Endothelial cell (in vitro differentiated cells): ENCODE data around the gene GLT8D2. TPM values are rescaled to one million over a fixed set of nuclear protein-coding genes. Genes with fewer than 3 reads are reported as not detected.

Source experiments
- DNase-seq: peaks from one replicate; pipeline ENCODE4 v3.0.0; 2021; ENCODE audit warnings: low spot score
- H3K27ac Mint-ChIP-seq: one replicate; pipeline ENCODE4 v1.8.0; 2021; ENCODE audit warnings: mixed read lengths, inconsistent platforms; ENCODE audit not compliant: unreplicated experiment
- H3K27me3 Mint-ChIP-seq: one replicate; pipeline ENCODE4 v1.8.0; 2021; ENCODE audit warnings: mild to moderate bottlenecking, moderate library complexity, mixed read lengths, inconsistent platforms; ENCODE audit not compliant: unreplicated experiment
- H3K36me3 Mint-ChIP-seq: one replicate; pipeline ENCODE4 v1.8.0; 2021; ENCODE audit warnings: mild to moderate bottlenecking, low read depth, mixed read lengths, inconsistent platforms; ENCODE audit not compliant: unreplicated experiment
- H3K4me1 Mint-ChIP-seq: one replicate; pipeline ENCODE4 v1.8.0; 2021; ENCODE audit warnings: mild to moderate bottlenecking, mixed read lengths, inconsistent platforms; ENCODE audit not compliant: unreplicated experiment
- H3K4me3 Mint-ChIP-seq: one replicate; pipeline ENCODE4 v1.8.0; 2021; ENCODE audit warnings: mild to moderate bottlenecking, mixed read lengths, inconsistent platforms; ENCODE audit not compliant: unreplicated experiment
- H3K9me3 Mint-ChIP-seq: one replicate; pipeline ENCODE4 v1.8.0; 2021; ENCODE audit warnings: mixed read lengths, inconsistent platforms; ENCODE audit not compliant: unreplicated experiment
- total RNA-seq: library from RNA; stranded (reverse); fragmentation: NEBNext Ultra II Directional; extraction: Animal tissue kit (Norgen Biotek cat#: 25700); gene quantifications from one replicate; pipeline ENCODE4 v1.2.1, GENCODE V29; 2021; ENCODE audit not compliant: unreplicated experiment
- TF ChIP-seq, protein P1 (sequence below): fragments of 200-600 bp; sonication (generic); IDR thresholded peaks from one replicate; pipeline ENCODE4 v1.5.0; 2021; ENCODE audit warnings: antibody characterized with exemption; ENCODE audit not compliant: unreplicated experiment

The GLT8D2 gene
- total RNA-seq, 1 donor from 2014 or later = 3.8 TPM

DNA sequence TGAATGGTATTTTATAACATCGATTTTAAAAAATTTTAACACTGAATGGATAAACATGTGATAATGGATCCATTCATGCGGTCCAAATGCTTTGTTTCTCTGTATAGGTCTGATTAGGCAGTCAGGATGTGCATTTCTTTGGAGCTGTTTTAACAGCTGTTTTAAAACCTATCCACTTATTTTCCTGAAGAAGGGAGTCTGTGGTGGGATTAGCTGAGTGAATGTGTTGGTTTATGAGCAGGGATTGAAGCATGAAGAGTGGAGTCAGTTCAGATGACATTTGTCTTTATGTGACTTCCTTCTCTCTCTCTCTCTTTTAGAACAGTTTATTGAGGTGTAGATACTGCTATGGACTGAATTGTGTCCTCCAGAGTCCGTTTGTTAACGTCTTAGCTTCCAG lies 37.7 kb downstream of the GLT8D2 start:
- DNase-seq = no peak
- no peaks in the 10 kb centered on the region for H3K36me3 Mint-ChIP-seq
- no peak overlapping the region for H3K4me3 Mint-ChIP-seq
- no peaks in the 10 kb centered on the region for H3K4me1 Mint-ChIP-seq
- no peaks in the 10 kb centered on the region for H3K9me3 Mint-ChIP-seq
- H3K27me3 Mint-ChIP-seq = peaks cover 4% of the 10 kb centered on the region
- peak overlapping the region; percentile 64 for H3K27ac Mint-ChIP-seq
- TF ChIP-seq, protein P1, sequence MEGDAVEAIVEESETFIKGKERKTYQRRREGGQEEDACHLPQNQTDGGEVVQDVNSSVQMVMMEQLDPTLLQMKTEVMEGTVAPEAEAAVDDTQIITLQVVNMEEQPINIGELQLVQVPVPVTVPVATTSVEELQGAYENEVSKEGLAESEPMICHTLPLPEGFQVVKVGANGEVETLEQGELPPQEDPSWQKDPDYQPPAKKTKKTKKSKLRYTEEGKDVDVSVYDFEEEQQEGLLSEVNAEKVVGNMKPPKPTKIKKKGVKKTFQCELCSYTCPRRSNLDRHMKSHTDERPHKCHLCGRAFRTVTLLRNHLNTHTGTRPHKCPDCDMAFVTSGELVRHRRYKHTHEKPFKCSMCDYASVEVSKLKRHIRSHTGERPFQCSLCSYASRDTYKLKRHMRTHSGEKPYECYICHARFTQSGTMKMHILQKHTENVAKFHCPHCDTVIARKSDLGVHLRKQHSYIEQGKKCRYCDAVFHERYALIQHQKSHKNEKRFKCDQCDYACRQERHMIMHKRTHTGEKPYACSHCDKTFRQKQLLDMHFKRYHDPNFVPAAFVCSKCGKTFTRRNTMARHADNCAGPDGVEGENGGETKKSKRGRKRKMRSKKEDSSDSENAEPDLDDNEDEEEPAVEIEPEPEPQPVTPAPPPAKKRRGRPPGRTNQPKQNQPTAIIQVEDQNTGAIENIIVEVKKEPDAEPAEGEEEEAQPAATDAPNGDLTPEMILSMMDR = no peak

DNA sequence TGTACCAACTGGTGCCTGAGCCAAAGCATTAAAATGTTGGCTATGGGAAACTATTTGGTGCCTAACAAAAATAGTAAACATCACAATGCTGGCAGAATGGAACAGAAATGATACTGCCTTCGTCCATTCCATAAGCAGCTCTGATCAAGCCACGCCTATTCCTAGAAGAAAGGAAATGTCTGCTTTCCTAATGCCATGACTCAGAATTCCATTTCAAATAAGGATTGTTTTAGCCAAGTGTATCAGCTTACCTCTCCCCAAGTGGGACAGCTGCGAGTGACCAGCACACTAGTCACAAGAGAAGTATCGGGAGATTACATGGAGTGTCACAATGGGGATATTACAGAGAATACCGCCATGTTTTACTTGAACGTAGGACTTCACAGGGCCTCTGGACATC lies 38.7 kb downstream of the GLT8D2 start:
- Mint-ChIP-seq H3K9me3 (no peaks in the 10 kb centered on the region), H3K4me3 (no peak overlapping the region), H3K36me3 (no peaks in the 10 kb centered on the region), H3K27ac (no peak overlapping the region), H3K27me3 (peaks cover 4% of the 10 kb centered on the region), H3K4me1 (no peaks in the 10 kb centered on the region)
- no peak for DNase-seq
- TF ChIP-seq, protein P1 = no peak

DNA sequence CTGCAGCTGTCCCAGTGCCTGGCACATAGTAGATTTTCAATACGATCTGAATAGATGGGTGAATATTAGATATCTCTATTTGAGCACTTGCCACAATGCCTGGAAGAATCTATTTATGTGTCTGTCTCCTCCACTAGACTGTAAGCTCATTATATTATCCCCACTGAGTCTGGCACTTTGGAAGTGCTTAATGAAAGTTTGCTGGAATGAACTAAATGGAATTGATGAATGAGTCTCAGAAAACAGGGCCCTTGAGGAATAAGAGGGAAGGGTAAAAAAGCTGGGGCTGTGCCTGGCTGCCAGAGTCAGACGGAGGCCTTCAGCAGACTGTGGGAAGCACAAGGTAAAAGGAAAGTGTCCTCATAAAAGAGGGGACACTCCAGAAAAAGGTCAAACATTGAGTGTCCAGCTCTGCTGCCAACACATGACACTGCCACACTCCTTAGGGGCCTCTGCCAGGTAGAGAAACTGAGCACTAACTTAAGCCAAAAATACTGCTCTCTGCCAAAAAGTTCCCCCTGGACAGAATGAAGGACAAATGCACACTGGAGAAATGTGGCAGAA lies 39.3 kb downstream of the GLT8D2 start:
- Mint-ChIP-seq H3K27ac (no peak overlapping the region), H3K27me3 (peaks cover 4% of the 10 kb centered on the region), H3K4me3 (no peak overlapping the region), H3K4me1 (no peaks in the 10 kb centered on the region), H3K9me3 (no peaks in the 10 kb centered on the region), H3K36me3 (no peaks in the 10 kb centered on the region)
- TF ChIP-seq, protein P1 = no peak
- no peak for DNase-seq

DNA sequence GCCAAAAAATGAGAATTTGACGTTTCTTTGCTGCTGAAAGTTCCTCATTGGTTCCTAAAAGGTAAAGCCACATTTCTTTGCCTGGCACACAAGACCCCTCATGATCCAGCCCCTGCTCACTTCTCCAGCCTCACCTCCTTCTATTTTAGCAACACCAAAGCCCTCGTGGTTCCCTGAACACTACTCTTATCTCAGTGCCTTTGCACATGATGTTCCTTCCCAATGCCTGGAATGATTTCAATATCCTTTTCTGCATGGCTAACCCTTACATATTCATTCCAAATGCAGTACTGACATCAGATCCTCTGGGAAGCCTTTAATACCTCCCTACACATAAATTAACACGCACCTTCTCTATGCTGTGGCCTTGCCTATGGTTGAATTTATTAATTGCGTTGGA lies 39.9 kb downstream of the GLT8D2 start:
- DNase-seq = no peak
- Mint-ChIP-seq H3K27me3 (peaks cover 4% of the 10 kb centered on the region), H3K9me3 (no peaks in the 10 kb centered on the region), H3K4me3 (no peak overlapping the region), H3K36me3 (no peaks in the 10 kb centered on the region), H3K4me1 (no peaks in the 10 kb centered on the region), H3K27ac (no peak overlapping the region)
- TF ChIP-seq, protein P1 = no peak

DNA sequence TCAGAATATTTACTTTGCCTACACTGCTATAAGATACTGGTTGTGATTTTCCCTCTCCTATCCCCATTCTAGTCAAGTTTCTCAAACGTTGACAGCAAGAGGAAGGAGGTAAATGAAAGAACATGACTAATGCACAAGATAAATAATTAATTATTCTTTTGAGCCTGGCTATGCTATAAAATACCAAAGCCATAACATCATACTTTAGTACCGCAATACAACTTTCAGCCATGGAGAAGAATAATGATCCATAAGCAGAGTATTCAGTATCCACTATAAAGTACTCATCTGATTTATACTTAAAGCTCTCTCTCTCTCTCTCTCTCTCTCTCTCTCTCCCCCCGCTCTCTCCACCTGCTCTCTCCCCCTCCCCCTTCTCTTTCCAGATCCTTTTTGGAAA lies 43.1 kb downstream of the GLT8D2 start:
- Mint-ChIP-seq H3K4me3 (no peak overlapping the region), H3K36me3 (no peaks in the 10 kb centered on the region), H3K4me1 (no peaks in the 10 kb centered on the region), H3K27ac (no peak overlapping the region), H3K9me3 (no peaks in the 10 kb centered on the region), H3K27me3 (peaks cover 4% of the 10 kb centered on the region)
- TF ChIP-seq, protein P1 = no peak
- no peak for DNase-seq
